GM19240 (cell line): ENCODE results near the gene UTP14C.
"Not testable (repeated sequence)": the region's sequence is repeated elsewhere in the genome, so short reads cannot be mapped to it uniquely, and the experiment has no call there.

Experiments used
- DNase-seq: peaks from one replicate; pipeline ENCODE4 v3.0.0; 2011; ENCODE audit warnings: low spot score; ENCODE audit not compliant: insufficient read length

Gene UTP14C

DNA sequence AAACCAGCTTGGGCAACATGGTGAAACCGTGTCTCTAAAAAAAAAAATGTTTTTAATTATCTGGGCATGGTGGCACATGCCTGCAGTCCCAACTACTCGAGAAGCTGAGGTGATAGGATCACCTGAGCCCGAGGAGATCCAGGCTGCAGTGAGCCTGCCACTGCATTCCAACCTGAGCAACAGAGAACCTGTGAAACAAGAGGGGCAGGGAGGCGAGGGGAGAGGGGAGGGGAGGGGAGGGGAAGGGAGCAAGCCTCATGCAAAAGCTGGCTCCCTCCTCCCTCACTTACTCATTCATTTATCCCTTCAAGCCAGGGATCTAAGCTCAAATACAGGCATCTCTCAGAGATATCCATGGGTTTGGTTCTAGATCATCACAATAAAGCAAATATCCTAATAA is 22.1 kb upstream of the UTP14C start:
- DNase-seq, result no peak

- no peak for DNase-seq
Observed at GRCh38 chr13:52003541-52003940, 20.9 kb upstream of the UTP14C start.

DNA sequence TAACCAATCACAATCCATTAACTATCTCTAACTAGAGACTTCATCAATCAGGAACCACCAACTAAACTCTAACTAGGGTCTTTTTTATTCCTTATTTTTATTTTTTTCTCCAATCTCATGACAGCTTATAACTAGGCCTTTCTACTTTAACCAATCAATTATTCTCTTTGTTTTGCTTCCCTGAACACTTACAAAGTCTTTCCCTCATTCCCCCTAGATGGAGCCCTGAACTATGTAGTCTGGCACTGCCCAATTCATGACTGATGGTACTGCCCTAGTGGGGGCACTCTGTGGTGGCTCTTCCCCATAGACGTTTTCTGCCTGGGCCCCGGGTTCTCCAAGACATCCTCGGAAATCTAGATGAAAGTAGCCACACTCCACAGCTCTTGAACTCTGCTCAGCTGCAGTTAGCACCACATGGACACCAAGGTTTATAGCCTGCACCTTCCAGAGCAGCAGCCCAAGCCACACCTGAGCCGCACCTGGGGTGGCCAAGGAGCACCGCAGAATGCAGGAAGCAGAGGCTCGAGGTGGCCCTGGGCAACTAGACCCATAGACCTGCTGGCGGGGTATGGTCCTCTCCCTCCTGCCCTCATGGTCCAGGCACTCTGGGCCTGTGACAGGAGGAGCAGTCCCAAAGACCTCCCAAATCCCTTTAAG is 19.9 kb upstream of the UTP14C start:
- DNase-seq, result no peak

- DNase-seq, result no peak
Observed at GRCh38 chr13:52005841-52006522, 18.5 kb upstream of the UTP14C start.

- no peak for DNase-seq
Observed at GRCh38 chr13:52006523-52007245, 17.8 kb upstream of the UTP14C start.

DNA sequence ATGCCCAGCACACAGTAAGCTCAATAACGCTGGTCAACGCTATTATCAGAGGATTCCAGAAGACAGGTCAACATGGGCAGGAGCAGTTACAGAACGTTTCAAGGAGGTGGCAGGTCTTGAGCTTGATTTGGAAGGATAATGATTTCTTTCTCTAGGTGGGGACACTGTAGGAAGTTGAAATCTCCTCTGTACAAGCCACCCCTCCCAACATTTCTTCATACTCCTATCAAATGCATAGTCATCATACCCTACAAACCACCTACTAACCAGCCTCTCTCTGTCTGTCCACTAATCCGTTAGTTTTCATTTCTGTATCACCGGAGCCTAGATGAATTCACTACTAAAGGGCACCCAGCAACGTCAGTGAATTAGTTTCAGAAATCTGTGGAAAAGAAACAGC is 14.5 kb upstream of the UTP14C start:
- DNase-seq, result no peak

DNA sequence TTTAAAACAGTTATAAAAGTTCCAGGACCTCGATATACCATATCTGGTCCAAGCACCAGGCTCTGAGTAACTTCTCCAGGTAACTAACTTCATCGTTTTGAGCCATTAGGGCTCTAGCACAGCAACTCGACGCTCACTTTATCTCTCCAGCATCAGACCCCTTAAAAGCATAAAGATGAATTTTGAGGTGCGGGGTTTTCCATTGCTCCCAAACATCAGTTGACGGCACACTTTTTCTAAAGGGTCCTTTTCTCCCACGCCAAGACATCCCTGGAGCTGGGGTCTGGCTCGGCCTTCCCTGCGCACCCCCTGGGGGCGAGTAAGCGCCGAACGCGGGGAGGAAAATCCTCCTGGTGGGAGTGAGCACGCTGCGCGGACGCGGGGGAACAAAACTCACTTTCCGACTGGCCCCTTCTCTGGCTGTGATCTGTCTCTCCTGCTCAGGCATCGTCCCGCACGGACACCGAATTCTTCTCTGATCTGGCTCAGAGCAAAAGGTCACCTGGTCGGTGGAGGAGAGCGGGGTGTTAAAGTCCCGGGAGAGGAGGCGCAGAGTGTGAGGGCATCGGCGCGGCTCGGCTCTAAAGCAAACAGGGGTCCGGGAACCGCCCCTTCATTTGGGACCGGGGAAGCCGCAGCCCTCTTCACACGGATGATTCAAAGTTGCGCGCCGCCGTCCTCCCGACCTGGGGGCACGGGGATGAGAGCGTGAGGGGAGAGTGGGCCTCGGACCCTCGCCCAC is 13.4 kb upstream of the UTP14C start, which contains the start of gene ATP7B:
Gene ATP7B, minus strand, starts transcription at position 561 of the 742 bp plus-strand sequence. Its CDS starts 113 bp downstream, at position 448.
- DNase-seq, result no peak

- peak; percentile 92 for DNase-seq
Observed at GRCh38 chr13:52011632-52012511, 12.6 kb upstream of the UTP14C start, which contains the start of gene ALG11. ALG11 (plus strand) TSS chr13:52012398; CDS start chr13:52012419, 21 bp downstream.

GRCh38 chr13:52012512-52012836 is 12.0 kb upstream of the UTP14C start:
- no peak for DNase-seq

DNA sequence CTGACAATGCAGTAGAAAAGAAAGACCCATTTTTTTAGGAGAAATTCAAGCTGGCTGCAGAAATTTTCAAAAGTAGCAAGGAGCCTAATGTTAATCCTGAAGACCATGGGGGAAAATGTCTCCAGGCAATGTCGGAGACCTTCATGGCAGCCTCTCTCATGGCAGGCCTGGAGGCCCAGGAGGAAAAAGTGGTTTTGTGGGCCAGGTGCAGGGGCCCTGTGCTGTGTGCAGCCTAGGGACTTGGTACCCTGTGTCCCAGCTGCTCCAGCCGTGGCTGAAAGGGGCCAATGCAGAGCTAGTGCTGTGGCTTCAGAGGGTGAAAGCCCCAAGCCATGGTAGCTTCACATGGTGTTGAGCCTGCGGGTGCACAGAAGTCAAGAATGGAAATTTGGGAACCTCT is 8.2 kb upstream of the UTP14C start:
- no peak for DNase-seq

GRCh38 chr13:52020191-52020590 is 4.3 kb upstream of the UTP14C start:
- no peak for DNase-seq

GRCh38 chr13:52022356-52022755 is 2.1 kb upstream of the UTP14C start:
- DNase-seq, result no peak

DNA sequence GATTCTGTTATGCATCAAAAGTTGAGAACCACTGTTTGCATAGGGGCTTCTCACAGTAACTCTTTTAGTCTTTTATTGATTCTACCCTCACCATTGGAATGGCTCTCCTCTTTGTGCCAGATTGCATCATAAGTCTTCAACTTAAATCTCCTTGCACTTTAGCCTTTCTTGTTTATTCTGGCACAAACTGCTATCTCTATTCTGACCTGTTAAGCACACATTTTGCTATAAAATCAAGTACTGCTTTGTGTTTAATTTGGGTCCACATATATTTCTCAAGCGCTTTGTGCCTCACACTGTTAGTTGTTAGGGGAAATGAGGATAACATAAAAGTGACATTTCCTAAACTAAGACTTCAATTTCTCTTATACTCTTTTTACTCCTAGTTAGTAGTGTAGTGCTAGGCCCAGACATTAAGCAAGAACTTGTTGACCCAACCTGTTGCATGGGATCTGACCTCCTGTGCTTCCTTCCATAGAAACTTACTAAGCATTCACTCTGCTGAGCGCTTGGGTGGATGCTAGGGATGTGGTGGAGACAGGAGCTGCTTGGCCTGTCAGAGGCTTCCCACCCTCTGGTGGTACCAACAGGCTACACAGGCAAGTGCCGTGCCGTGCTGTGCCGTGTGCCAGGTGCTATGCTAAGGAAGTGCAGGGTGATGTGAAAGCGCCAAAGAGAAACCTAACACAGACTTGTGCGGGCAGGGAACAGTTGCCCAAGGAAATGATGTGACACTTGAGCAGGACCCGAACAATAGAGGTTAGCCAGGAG is 1.2 kb downstream of the UTP14C start:
- DNase-seq, result no peak

GRCh38 chr13:52026246-52026626 is 1.7 kb downstream of the UTP14C start:
- DNase-seq, result no peak

DNA sequence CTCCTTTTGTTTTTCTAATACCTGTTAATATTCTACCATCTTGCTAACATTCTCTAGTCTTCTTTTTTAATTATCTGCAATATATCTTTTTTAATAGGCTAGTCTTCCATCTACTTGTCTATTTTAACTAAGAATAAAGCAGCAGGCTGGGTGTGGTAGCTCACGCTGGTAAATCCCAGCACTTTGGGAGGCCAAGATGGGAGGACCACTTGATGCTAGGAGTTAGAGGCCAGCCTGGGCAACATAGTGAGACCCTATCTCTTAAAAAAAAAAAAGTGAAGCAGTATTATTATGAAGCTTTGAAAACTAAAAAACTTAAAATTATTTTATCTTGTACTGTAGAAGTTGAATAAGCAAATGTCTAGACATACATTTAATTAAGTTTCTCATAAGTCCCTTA is 3.3 kb downstream of the UTP14C start:
- DNase-seq, result no peak

DNA sequence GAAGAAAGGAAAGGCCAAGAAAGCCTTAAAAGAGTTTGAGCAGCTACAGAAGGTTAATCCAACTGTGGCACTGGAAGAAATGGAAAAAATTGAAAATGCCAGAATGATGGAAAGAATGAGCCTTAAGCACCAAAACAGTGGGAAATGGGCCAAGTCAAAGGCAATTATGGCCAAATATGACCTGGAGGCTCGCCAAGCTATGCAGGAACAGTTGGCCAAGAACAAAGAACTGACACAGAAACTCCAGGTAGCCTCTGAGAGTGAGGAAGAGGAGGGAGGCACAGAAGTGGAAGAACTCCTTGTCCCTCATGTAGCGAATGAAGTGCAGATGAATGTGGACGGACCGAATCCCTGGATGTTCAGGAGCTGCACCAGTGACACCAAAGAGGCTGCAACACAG is 5.1 kb downstream of the UTP14C start:
- no peak for DNase-seq

DNA sequence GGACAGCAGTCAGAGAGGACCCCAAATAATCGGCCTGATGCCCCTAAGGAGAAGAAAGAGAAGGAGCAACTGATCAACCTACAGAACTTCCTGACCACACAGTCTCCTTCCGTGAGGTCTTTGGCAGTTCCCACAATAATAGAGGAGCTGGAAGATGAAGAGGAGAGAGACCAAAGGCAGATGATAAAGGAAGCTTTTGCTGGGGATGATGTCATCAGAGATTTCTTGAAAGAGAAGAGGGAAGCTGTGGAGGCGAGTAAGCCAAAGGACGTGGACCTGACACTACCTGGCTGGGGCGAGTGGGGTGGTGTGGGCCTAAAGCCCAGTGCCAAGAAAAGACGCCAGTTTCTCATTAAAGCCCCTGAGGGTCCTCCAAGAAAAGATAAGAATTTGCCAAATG is 5.9 kb downstream of the UTP14C start:
- DNase-seq, result not testable (repeated sequence)

GRCh38 chr13:52033039-52033438 is 8.5 kb downstream of the UTP14C start:
- no peak for DNase-seq

DNA sequence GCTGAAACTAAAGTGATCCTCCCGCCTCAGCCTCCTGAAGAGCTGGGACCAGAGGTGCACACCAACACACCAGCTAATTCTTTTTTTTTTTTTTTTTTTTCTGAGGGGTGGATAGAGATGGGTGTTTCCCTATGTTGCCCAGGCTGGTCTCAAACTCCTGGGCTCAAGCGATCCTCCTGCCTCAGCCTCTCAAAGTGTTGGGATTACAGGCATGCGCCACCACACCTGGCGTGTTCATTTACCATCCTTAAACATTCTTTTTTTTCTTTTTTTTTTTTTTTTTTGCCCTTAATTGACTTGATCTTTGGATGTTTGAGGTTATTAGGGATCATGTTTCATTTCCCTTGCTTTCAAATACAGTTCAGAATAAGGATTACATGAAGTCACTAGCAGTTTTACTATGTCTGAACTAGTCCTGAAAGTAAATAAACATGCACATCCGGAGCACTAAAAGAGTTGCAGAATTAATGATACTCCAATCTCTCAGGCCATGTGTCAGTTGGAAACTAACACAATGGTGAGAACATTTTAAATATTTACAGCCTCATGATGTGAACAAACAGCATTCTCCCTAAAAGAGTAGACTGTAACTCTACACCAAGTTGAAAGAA is 10.2 kb downstream of the UTP14C start:
- no peak for DNase-seq

- DNase-seq, result no peak
Observed at GRCh38 chr13:52036037-52036436, 11.5 kb downstream of the UTP14C start.
